Epithelial cell of proximal tubule (primary cell): ENCODE measurements around the gene TMEM82. TPM values are rescaled to one million over a fixed set of nuclear protein-coding genes. Genes with fewer than 3 reads are reported as not detected.

Source experiments
- DNase-seq: peaks from one replicate; pipeline ENCODE4 v3.0.0-alpha.2; 2011; ENCODE audit warnings: low read depth
- H3K4me3 ChIP-seq: 2 replicates; pipeline ENCODE4 v1.5.1; 2011; ENCODE audit warnings: low read depth, mild to moderate bottlenecking, low read length
- total RNA-seq: library from RNA; depleted of rRNA; stranded (reverse); fragments of >200 nt; gene quantifications from 2 replicates; pipeline ENCODE4 v1.2.3, GENCODE V29; 2015
- TF ChIP-seq, protein P1 (sequence below): conservative IDR thresholded peaks from 2 replicates; pipeline ENCODE4 v1.5.1; 2012; ENCODE audit warnings: low read depth, mild to moderate bottlenecking, low read length

The TMEM82 gene
- total RNA-seq, 1 donor from 2014 or later = not detected

- TF ChIP-seq, protein P1, sequence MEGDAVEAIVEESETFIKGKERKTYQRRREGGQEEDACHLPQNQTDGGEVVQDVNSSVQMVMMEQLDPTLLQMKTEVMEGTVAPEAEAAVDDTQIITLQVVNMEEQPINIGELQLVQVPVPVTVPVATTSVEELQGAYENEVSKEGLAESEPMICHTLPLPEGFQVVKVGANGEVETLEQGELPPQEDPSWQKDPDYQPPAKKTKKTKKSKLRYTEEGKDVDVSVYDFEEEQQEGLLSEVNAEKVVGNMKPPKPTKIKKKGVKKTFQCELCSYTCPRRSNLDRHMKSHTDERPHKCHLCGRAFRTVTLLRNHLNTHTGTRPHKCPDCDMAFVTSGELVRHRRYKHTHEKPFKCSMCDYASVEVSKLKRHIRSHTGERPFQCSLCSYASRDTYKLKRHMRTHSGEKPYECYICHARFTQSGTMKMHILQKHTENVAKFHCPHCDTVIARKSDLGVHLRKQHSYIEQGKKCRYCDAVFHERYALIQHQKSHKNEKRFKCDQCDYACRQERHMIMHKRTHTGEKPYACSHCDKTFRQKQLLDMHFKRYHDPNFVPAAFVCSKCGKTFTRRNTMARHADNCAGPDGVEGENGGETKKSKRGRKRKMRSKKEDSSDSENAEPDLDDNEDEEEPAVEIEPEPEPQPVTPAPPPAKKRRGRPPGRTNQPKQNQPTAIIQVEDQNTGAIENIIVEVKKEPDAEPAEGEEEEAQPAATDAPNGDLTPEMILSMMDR = no peak
- H3K4me3 ChIP-seq = no peak overlapping the region
- no peak for DNase-seq
These were observed 15.8 kb upstream of the TMEM82 start for GRCh38 chr1:15726508-15726907.

- no peak overlapping the region for H3K4me3 ChIP-seq
- no peak for DNase-seq
- TF ChIP-seq, protein P1 = no peak
These were observed 15.3 kb upstream of the TMEM82 start for GRCh38 chr1:15727021-15727420.

GRCh38 chr1:15727424-15727823 lies 14.9 kb upstream of the TMEM82 start:
- no peak for DNase-seq
- TF ChIP-seq, protein P1 = no peak

GRCh38 chr1:15727866-15728534 lies 14.3 kb upstream of the TMEM82 start:
- TF ChIP-seq, protein P1 = no peak
- DNase-seq = no peak
- H3K4me3 ChIP-seq = no peak overlapping the region

More at GRCh38 chr1:15727424-15727823, 14.9 kb upstream of the TMEM82 start:
- H3K4me3 ChIP-seq = no peak overlapping the region

DNA sequence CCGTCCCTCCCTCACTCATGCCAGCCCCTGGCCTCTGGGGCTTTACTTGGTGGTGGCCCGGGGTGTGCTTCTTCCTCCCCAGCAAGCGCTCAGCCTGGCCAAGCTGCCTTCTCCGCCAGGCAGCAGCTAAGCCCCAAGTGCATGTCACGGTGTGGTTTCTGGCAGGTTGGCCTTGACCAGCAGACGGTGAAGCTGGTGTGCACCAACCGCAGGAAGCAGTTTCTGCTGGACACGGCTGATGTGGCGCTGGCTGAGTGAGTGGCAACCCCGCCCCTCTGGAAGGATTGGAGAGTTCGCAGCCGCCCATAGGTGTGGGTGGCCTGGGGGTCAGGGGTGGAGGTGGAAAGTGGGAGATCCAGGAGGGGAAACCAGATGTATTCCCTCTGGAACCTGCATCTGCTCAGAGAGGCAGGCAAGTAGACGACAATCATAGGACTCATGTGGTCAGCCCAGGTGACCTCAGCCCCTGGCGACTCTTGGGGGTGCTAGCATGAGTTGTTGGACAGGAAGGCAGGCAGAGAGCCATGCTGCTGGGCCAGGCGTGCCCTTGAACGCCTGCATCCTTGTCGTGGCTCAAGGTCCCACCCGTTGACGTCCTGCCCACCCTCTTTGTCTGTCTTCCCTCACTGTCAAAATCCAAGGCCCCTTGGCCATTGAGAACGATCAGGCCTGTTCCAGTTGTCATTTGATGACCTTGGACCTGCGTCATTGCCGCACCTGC lies 13.2 kb upstream of the TMEM82 start:
- no peak for DNase-seq
- H3K4me3 ChIP-seq = no peak overlapping the region
- TF ChIP-seq, protein P1 = no peak

DNA sequence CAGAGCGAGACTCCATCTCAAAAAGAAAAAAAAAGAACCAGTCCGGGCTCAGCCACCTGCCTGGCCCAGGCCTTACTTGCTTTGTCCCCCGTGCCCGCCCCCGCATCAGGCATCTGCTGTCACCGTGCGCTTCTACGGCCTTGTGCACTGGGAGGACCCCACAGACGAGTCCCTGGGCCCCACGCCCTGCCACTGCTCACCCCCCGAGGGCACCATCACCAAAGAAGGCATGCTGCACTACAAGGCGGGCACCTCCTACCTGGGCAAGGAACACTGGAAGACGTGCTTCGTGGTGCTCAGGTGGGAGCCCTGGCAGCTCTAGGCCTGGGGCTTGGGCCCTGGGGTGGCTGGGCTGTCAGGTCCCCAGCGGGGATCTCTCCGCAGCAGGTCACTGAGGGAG lies 11.9 kb upstream of the TMEM82 start:
- no peak for DNase-seq
- TF ChIP-seq, protein P1 = no peak
- H3K4me3 ChIP-seq = no peak overlapping the region
